DOHH2 (cell line): Measurements from ENCODE around the gene CA4.

Source experiments
- H3F3A ChIP-seq: fragments of 200-600 bp; sonication (generic), shearing (Covaris generic); 2 replicates; pipeline ENCODE4 v1.6.0; 2016; ENCODE audit warnings: antibody characterized with exemption, mild to moderate bottlenecking; ENCODE audit not compliant: control insufficient read depth, insufficient read depth
- H3K27ac ChIP-seq: fragments of 200-600 bp; sonication (generic); 2 replicates; pipeline ENCODE4 v1.5.1; 2014; ENCODE audit warnings: low read depth, mild to moderate bottlenecking, low read length, moderate library complexity
- H3K27me3 ChIP-seq: fragments of 200-600 bp; sonication (generic); 2 replicates; pipeline ENCODE4 v1.6.1; 2014; ENCODE audit warnings: mild to moderate bottlenecking, low read length, mixed read lengths; ENCODE audit not compliant: control insufficient read depth
- H3K36me3 ChIP-seq: fragments of 200-600 bp; sonication (generic); 2 replicates; pipeline ENCODE4 v1.6.1; 2014; ENCODE audit warnings: mild to moderate bottlenecking, low read length, moderate library complexity, mixed read lengths; ENCODE audit not compliant: control insufficient read depth
- H3K4me1 ChIP-seq: fragments of 200-600 bp; sonication (generic); 2 replicates; pipeline ENCODE4 v1.6.1; 2014; ENCODE audit warnings: mild to moderate bottlenecking, low read length, mixed read lengths; ENCODE audit not compliant: control insufficient read depth
- H3K4me2 ChIP-seq: fragments of 200-600 bp; sonication (generic); 2 replicates; pipeline ENCODE4 v1.6.0; 2014; ENCODE audit warnings: mild to moderate bottlenecking, low read length, moderate library complexity
- H3K4me3 ChIP-seq: fragments of 200-600 bp; sonication (generic); 2 replicates; pipeline ENCODE4 v1.5.1; 2014; ENCODE audit warnings: mild to moderate bottlenecking, low read length, mixed read lengths
- H3K79me2 ChIP-seq: fragments of 200-600 bp; sonication (generic); 2 replicates; pipeline ENCODE4 v1.6.1; 2014; ENCODE audit warnings: mild to moderate bottlenecking, low read length, mixed read lengths; ENCODE audit not compliant: control insufficient read depth
- H3K9me2 ChIP-seq: fragments of 200-600 bp; sonication (generic); replicated peaks from 2 replicates; pipeline ENCODE4 v1.6.1; 2014; ENCODE audit warnings: mild to moderate bottlenecking, low read length, mixed read lengths; ENCODE audit not compliant: control insufficient read depth
- H3K9me3 ChIP-seq: fragments of 200-600 bp; sonication (generic); 2 replicates; pipeline ENCODE4 v1.6.1; 2014; ENCODE audit warnings: antibody characterized with exemption, low read length, mixed read lengths; ENCODE audit not compliant: control insufficient read depth, insufficient read depth
- H4K20me1 ChIP-seq: fragments of 200-600 bp; sonication (generic); 2 replicates; pipeline ENCODE4 v1.6.0; 2014; ENCODE audit warnings: low read depth, mild to moderate bottlenecking, antibody characterized with exemption, low read length, moderate library complexity; ENCODE audit not compliant: control insufficient read depth, insufficient read depth
- EZH2phosphoT487 ChIP-seq: fragments of 200-600 bp; sonication (generic); IDR thresholded peaks from 2 replicates; pipeline ENCODE4 v1.6.1; 2017; ENCODE audit warnings: borderline replicate concordance, mild to moderate bottlenecking, antibody characterized with exemption, low read length, moderate library complexity, mixed read lengths
- TF ChIP-seq, protein P1 (sequence below): fragments of 200-600 bp; sonication (generic); IDR thresholded peaks from one replicate; pipeline ENCODE4 v1.5.1; 2014; ENCODE audit warnings: antibody characterized with exemption, mild to moderate bottlenecking, low read depth, low read length; ENCODE audit not compliant: poor library complexity, severe bottlenecking

The CA4 gene

GRCh38 chr17:60164697-60165096 lies 14.9 kb downstream of the CA4 start:
- no peaks in the 10 kb centered on the region for H3K36me3 ChIP-seq
- no peaks in the 10 kb centered on the region for H3K79me2 ChIP-seq
- H3K27me3 ChIP-seq = no peaks in the 10 kb centered on the region
- H3K4me2 ChIP-seq = no peak overlapping the region
- H3K4me3 ChIP-seq = no peak overlapping the region
- no peaks in the 10 kb centered on the region for H3K9me2 ChIP-seq
- no peak overlapping the region for H3K27ac ChIP-seq
- no peaks in the 10 kb centered on the region for H3K4me1 ChIP-seq
- H3K9me3 ChIP-seq = no peaks in the 10 kb centered on the region
- no peaks in the 10 kb centered on the region for H3F3A ChIP-seq
- no peak for TF ChIP-seq EZH2phosphoT487
- TF ChIP-seq, protein P1, sequence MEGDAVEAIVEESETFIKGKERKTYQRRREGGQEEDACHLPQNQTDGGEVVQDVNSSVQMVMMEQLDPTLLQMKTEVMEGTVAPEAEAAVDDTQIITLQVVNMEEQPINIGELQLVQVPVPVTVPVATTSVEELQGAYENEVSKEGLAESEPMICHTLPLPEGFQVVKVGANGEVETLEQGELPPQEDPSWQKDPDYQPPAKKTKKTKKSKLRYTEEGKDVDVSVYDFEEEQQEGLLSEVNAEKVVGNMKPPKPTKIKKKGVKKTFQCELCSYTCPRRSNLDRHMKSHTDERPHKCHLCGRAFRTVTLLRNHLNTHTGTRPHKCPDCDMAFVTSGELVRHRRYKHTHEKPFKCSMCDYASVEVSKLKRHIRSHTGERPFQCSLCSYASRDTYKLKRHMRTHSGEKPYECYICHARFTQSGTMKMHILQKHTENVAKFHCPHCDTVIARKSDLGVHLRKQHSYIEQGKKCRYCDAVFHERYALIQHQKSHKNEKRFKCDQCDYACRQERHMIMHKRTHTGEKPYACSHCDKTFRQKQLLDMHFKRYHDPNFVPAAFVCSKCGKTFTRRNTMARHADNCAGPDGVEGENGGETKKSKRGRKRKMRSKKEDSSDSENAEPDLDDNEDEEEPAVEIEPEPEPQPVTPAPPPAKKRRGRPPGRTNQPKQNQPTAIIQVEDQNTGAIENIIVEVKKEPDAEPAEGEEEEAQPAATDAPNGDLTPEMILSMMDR = no peak
- H4K20me1 ChIP-seq = no peaks in the 10 kb centered on the region

- Histone ChIP-seq H3K9me3 (no peaks in the 10 kb centered on the region), H3K4me3 (no peak overlapping the region), H3K27me3 (no peaks in the 10 kb centered on the region), H3F3A (no peaks in the 10 kb centered on the region), H3K36me3 (no peaks in the 10 kb centered on the region), H4K20me1 (no peaks in the 10 kb centered on the region), H3K4me2 (no peak overlapping the region), H3K4me1 (peaks cover 3% of the 10 kb centered on the region), H3K27ac (no peak overlapping the region), H3K9me2 (no peaks in the 10 kb centered on the region), H3K79me2 (no peaks in the 10 kb centered on the region)
- no peak for TF ChIP-seq EZH2phosphoT487
- TF ChIP-seq, protein P1 = no peak
Measured at GRCh38 chr17:60165223-60165622, 15.4 kb downstream of the CA4 start.

DNA sequence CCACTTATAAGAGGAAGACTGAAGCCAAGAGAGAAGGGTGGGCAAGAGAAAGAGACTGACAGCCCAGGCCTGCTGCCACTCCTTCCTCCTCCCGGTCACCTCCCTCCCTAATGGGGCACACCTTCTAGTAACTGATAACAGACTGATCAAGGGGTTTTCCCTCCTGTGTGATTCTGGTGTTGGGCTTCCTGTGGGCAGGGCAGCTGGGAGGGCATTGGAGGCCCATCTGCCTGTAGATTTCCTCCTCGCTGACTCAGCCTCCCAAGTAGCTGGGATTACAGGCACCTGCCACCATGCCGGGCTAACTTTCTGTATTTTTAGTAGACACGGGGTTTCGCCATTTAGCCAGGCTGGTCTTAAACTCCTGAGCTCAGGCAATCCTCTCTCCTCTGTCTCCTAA lies 16.2 kb downstream of the CA4 start:
- no peaks in the 10 kb centered on the region for H3K9me2 ChIP-seq
- H3K27ac ChIP-seq = no peak overlapping the region
- H3K9me3 ChIP-seq = no peaks in the 10 kb centered on the region
- no peaks in the 10 kb centered on the region for H3F3A ChIP-seq
- H3K27me3 ChIP-seq = no peaks in the 10 kb centered on the region
- H3K4me2 ChIP-seq = no peak overlapping the region
- H3K4me3 ChIP-seq = no peak overlapping the region
- H3K4me1 ChIP-seq = peaks cover 10% of the 10 kb centered on the region
- no peaks in the 10 kb centered on the region for H3K36me3 ChIP-seq
- no peaks in the 10 kb centered on the region for H4K20me1 ChIP-seq
- TF ChIP-seq, protein P1 = no peak
- TF ChIP-seq EZH2phosphoT487 = no peak
- H3K79me2 ChIP-seq = no peaks in the 10 kb centered on the region
